HG03103 (cell line): ENCODE measurements around the gene GPS2.

Source experiments
- ATAC-seq: cut with Tn5 transposase; IDR thresholded peaks from one replicate; pipeline ENCODE4 v1.9.1; 2021; ENCODE audit warnings: low read depth; ENCODE audit not compliant: unreplicated experiment

GPS2 gene

GRCh38 chr17:7262935-7263800 lies 52.0 kb downstream of the GPS2 start:
- no peak for ATAC-seq
